C4-2B (cell line): Measurements from ENCODE around the gene HGF.

Experiments used
- CTCF ChIP-seq: fragments of 450-650 bp; conservative IDR thresholded peaks from 2 replicates; pipeline ENCODE4 v1.5.1; 2017; ENCODE audit warnings: mild to moderate bottlenecking
- ZFX ChIP-seq: fragments of 450-650 bp; IDR thresholded peaks from 2 replicates; pipeline ENCODE4 v1.6.1; 2017

- TF ChIP-seq CTCF, result no peak
- TF ChIP-seq ZFX, result no peak
Observed at GRCh38 chr7:81744389-81744788, 25.5 kb downstream of the HGF start.
